ENCODE data around the gene GRID2. TPM values are rescaled to one million over a fixed set of nuclear protein-coding genes. Genes with fewer than 3 reads are reported as not detected.

The GRID2 gene
- total RNA-seq, 1 donor from 2014 or later: 0.17 TPM

DNA sequence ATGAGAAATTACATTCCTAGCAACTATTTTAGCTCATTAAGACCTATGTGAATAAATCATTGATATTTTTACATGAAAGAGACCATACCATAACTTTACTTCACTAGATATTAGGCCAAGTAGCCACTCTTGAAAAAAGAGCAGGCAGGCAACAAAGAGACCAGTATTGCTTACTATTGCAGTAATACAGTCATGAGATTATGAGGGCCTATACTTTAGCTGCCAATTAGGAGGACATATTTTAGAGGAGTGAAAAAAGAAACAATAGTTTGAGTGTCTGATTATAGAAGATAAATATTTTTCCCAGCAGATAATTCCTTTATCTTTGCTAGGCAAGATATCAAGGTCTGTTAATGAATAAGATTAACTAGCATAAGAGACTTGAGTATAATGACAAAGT, 739.0 kb downstream of the GRID2 start:
- Histone ChIP-seq H4K20me1 (ENCODE audit: low read depth) (no peaks in the 10 kb centered on the region), H3K27ac (no peak overlapping the region), H3K4me2 (no peak overlapping the region), H3K9ac (no peak overlapping the region), H3K79me2 (ENCODE audit: low read depth) (no peaks in the 10 kb centered on the region), H3K4me3 (no peak overlapping the region), H2AFZ (replicated peaks) (no peak overlapping the region), H3K9me3 (ENCODE audit: low read depth) (no peaks in the 10 kb centered on the region), H3K36me3 (no peaks in the 10 kb centered on the region), H3F3A (ENCODE audit: low read depth) (no peaks in the 10 kb centered on the region), H3K27me3 (no peaks in the 10 kb centered on the region), H3K4me1 (no peaks in the 10 kb centered on the region)
- no peak overlapping the region for H3K4me3 Mint-ChIP-seq
- DNase-seq (ENCODE audit: low spot score): no peak
- H3K9me3 Mint-ChIP-seq: no peaks in the 10 kb centered on the region
- no peaks in the 10 kb centered on the region for H3K36me3 Mint-ChIP-seq
- H3K27ac Mint-ChIP-seq: no peak overlapping the region
- no peaks in the 10 kb centered on the region for H3K4me1 Mint-ChIP-seq
- TF ChIP-seq, protein P1, sequence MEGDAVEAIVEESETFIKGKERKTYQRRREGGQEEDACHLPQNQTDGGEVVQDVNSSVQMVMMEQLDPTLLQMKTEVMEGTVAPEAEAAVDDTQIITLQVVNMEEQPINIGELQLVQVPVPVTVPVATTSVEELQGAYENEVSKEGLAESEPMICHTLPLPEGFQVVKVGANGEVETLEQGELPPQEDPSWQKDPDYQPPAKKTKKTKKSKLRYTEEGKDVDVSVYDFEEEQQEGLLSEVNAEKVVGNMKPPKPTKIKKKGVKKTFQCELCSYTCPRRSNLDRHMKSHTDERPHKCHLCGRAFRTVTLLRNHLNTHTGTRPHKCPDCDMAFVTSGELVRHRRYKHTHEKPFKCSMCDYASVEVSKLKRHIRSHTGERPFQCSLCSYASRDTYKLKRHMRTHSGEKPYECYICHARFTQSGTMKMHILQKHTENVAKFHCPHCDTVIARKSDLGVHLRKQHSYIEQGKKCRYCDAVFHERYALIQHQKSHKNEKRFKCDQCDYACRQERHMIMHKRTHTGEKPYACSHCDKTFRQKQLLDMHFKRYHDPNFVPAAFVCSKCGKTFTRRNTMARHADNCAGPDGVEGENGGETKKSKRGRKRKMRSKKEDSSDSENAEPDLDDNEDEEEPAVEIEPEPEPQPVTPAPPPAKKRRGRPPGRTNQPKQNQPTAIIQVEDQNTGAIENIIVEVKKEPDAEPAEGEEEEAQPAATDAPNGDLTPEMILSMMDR (IDR thresholded peaks at IDR 0.05): no peak
- TF ChIP-seq EZH2phosphoT487 (IDR thresholded peaks at IDR 0.05) (no peak), EZH2 (IDR thresholded peaks at IDR 0.05) (no peak)
- peaks cover 2% of the 10 kb centered on the region for H3K27me3 Mint-ChIP-seq (ENCODE audit: insufficient read depth, low read depth)

DNA sequence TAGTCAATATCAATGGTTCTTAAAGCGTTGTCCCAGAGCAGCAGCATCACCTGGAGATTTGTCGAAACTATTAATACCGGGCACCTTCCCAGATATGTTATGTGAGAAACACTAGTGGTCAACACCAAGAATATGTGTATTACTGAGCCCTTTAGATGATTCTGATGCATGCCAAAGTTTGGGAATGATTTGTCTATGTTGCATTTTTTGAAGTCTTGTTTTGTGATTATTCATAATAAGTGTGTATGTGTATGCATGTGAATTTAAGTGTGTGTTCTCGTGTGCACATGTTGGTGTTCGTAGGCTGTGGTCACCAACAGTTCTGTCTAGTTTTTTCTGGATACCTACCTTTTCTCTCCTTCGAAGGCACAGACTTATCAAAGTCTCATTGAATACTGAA, 749.4 kb downstream of the GRID2 start:
- H4K20me1 ChIP-seq (ENCODE audit: low read depth): no peaks in the 10 kb centered on the region
- H3K27me3 ChIP-seq: no peaks in the 10 kb centered on the region
- H3K4me1 Mint-ChIP-seq: peaks cover 43% of the 10 kb centered on the region
- H3K9me3 ChIP-seq (ENCODE audit: low read depth): no peaks in the 10 kb centered on the region
- no peak overlapping the region for H3K4me3 ChIP-seq
- H3K27ac Mint-ChIP-seq: no peak overlapping the region
- no peaks in the 10 kb centered on the region for H3K27me3 Mint-ChIP-seq (ENCODE audit: insufficient read depth, low read depth)
- H3K27ac ChIP-seq: no peak overlapping the region
- no peaks in the 10 kb centered on the region for H3K9me3 Mint-ChIP-seq
- no peak overlapping the region for H3K4me3 Mint-ChIP-seq
- no peaks in the 10 kb centered on the region for H3K36me3 Mint-ChIP-seq
- H3K79me2 ChIP-seq (ENCODE audit: low read depth): no peaks in the 10 kb centered on the region
- DNase-seq (ENCODE audit: low spot score): no peak
- no peak overlapping the region for H3K9ac ChIP-seq
- TF ChIP-seq, protein P1 (IDR thresholded peaks at IDR 0.05): no peak
- TF ChIP-seq EZH2phosphoT487 (IDR thresholded peaks at IDR 0.05): no peak
- H2AFZ ChIP-seq (replicated peaks): no peak overlapping the region
- no peak overlapping the region for H3K4me2 ChIP-seq
- peaks cover 29% of the 10 kb centered on the region for H3K4me1 ChIP-seq
- H3K36me3 ChIP-seq: no peaks in the 10 kb centered on the region
- H3F3A ChIP-seq (ENCODE audit: low read depth): no peaks in the 10 kb centered on the region

GRCh38 chr4:93061826-93062225, 758.1 kb downstream of the GRID2 start:
- Histone ChIP-seq H3K4me1 (no peaks in the 10 kb centered on the region), H3K27ac (no peak overlapping the region), H3K27me3 (no peaks in the 10 kb centered on the region), H3K9ac (no peak overlapping the region), H3K9me3 (ENCODE audit: low read depth) (no peaks in the 10 kb centered on the region), H2AFZ (replicated peaks) (no peak overlapping the region), H3K79me2 (ENCODE audit: low read depth) (no peaks in the 10 kb centered on the region), H3K4me3 (no peak overlapping the region), H3K36me3 (no peaks in the 10 kb centered on the region), H3K4me2 (no peak overlapping the region), H3F3A (ENCODE audit: low read depth) (no peaks in the 10 kb centered on the region), H4K20me1 (ENCODE audit: low read depth) (no peaks in the 10 kb centered on the region)
- Mint-ChIP-seq H3K9me3 (no peaks in the 10 kb centered on the region), H3K27ac (no peak overlapping the region), H3K27me3 (ENCODE audit: insufficient read depth, low read depth) (no peaks in the 10 kb centered on the region), H3K4me3 (no peak overlapping the region), H3K36me3 (no peaks in the 10 kb centered on the region), H3K4me1 (no peaks in the 10 kb centered on the region)
- TF ChIP-seq, protein P1 (IDR thresholded peaks at IDR 0.05): no peak
- no peak for TF ChIP-seq EZH2phosphoT487 (IDR thresholded peaks at IDR 0.05)
- TF ChIP-seq EZH2 (IDR thresholded peaks at IDR 0.05): no peak
- no peak for DNase-seq (ENCODE audit: low spot score)

GRCh38 chr4:93063325-93063724, 759.6 kb downstream of the GRID2 start:
- Histone ChIP-seq H3K27me3 (no peaks in the 10 kb centered on the region), H4K20me1 (ENCODE audit: low read depth) (no peaks in the 10 kb centered on the region), H3K9me3 (ENCODE audit: low read depth) (no peaks in the 10 kb centered on the region), H3K4me1 (no peaks in the 10 kb centered on the region), H3K27ac (no peak overlapping the region), H3K4me3 (no peak overlapping the region), H3K9ac (no peak overlapping the region), H3K36me3 (no peaks in the 10 kb centered on the region), H3F3A (ENCODE audit: low read depth) (no peaks in the 10 kb centered on the region), H3K4me2 (no peak overlapping the region), H3K79me2 (ENCODE audit: low read depth) (no peaks in the 10 kb centered on the region), H2AFZ (replicated peaks) (no peak overlapping the region)
- Mint-ChIP-seq H3K4me3 (no peak overlapping the region), H3K27ac (no peak overlapping the region), H3K4me1 (no peaks in the 10 kb centered on the region), H3K9me3 (no peaks in the 10 kb centered on the region), H3K36me3 (no peaks in the 10 kb centered on the region), H3K27me3 (ENCODE audit: insufficient read depth, low read depth) (no peaks in the 10 kb centered on the region)
- DNase-seq (ENCODE audit: low spot score): no peak
- TF ChIP-seq, protein P1 (IDR thresholded peaks at IDR 0.05): no peak
- TF ChIP-seq EZH2 (IDR thresholded peaks at IDR 0.05) (no peak), EZH2phosphoT487 (IDR thresholded peaks at IDR 0.05) (no peak)
